Naive thymus-derived CD4-positive, alpha-beta T cell (primary cell): Measurements from ENCODE around the gene INPP5E. TPM values are rescaled to one million over a fixed set of nuclear protein-coding genes. Genes with fewer than 3 reads are reported as not detected.
"Not testable (repeated sequence)": the region's sequence is repeated elsewhere in the genome, so short reads cannot be mapped to it uniquely, and the experiment has no call there.

Experiments used
- ATAC-seq: fragments of 150-1000 bp; cut with Tn5 transposase; 2 replicates; pipeline ENCODE4 v1.10.0; 2021; ENCODE audit warnings: mild to moderate bottlenecking, moderate library complexity
- CTCF ChIA-PET: fragments of 350-600 bp; sonication (Branson Sonifier 250); formaldehyde crosslinking; loops from one replicate; lab custom pipeline; 2021; ENCODE audit warnings: antibody characterized with exemption; lab: Charles Lee
- POLR2A ChIA-PET: fragments of 350-600 bp; sonication (Branson Sonifier 250); formaldehyde crosslinking; loops from one replicate; lab custom pipeline; 2021; ENCODE audit warnings: antibody characterized with exemption, inconsistent platforms; lab: Charles Lee
- DNase-seq, 9 donors: peaks; one replicate each; pipeline versions ENCODE4 v3.0.0 to v3.0.0-alpha.2; 2020 to 2022; ENCODE audit warnings: mixed read lengths in 1 of 9
- H3K27ac ChIP-seq: one replicate; pipeline ENCODE4 v1.7.0; 2013; ENCODE audit warnings: mild to moderate bottlenecking, low read depth, low read length, moderate library complexity
- H3K27me3 ChIP-seq, 2 donors: one replicate each; pipeline ENCODE4 v1.7.0; 2013; ENCODE audit warnings: low read length in 2 of 2, mild to moderate bottlenecking in 2 of 2, moderate library complexity in 2 of 2; ENCODE audit not compliant: control insufficient read depth in 2 of 2, insufficient read depth in 2 of 2
- H3K36me3 ChIP-seq, 3 experiments: 1 replicate in 2 of 3; 2 replicates in 1 of 3; pipeline ENCODE4 v1.7.0; 2013; ENCODE audit warnings: low read length in 3 of 3, mild to moderate bottlenecking in 3 of 3, moderate library complexity in 1 of 3; ENCODE audit not compliant: insufficient read depth in 3 of 3, control insufficient read depth in 2 of 3
- H3K4me1 ChIP-seq, 2 donors: one replicate each; pipeline ENCODE4 v1.7.0; 2013; ENCODE audit warnings: low read length in 2 of 2, mild to moderate bottlenecking in 2 of 2, moderate library complexity in 1 of 2; ENCODE audit not compliant: control insufficient read depth in 2 of 2, insufficient read depth in 2 of 2
- H3K4me3 ChIP-seq: 2 replicates; pipeline ENCODE4 v1.7.0; 2013; ENCODE audit warnings: mild to moderate bottlenecking, low read length
- H3K9me3 ChIP-seq, 3 experiments: 1 replicate in 2 of 3; 2 replicates in 1 of 3; pipeline ENCODE4 v1.7.0; 2013; ENCODE audit warnings: low read length in 3 of 3; ENCODE audit not compliant: control insufficient read depth in 2 of 3
- H3K27ac Mint-ChIP-seq, 9 donors: one replicate each; pipeline ENCODE4 v1.8.0; 2020 to 2022; ENCODE audit warnings: mixed read lengths in 9 of 9, mild to moderate bottlenecking in 8 of 9, moderate library complexity in 5 of 9, inconsistent platforms in 2 of 9
- H3K27me3 Mint-ChIP-seq, 5 donors: one replicate each; pipeline ENCODE4 v1.8.0; 2021 to 2022; ENCODE audit warnings: mixed read lengths in 5 of 5, mild to moderate bottlenecking in 1 of 5
- H3K36me3 Mint-ChIP-seq, 5 donors: one replicate each; pipeline ENCODE4 v1.8.0; 2020 to 2022; ENCODE audit warnings: mixed read lengths in 5 of 5, mild to moderate bottlenecking in 3 of 5, inconsistent platforms in 1 of 5
- H3K4me1 Mint-ChIP-seq, 7 donors: one replicate each; pipeline ENCODE4 v1.8.0; 2020 to 2022; ENCODE audit warnings: mixed read lengths in 7 of 7, mild to moderate bottlenecking in 3 of 7, inconsistent platforms in 1 of 7
- H3K4me3 Mint-ChIP-seq, 10 donors: one replicate each; pipeline ENCODE4 v1.8.0; 2020 to 2022; ENCODE audit warnings: mild to moderate bottlenecking in 10 of 10, mixed read lengths in 10 of 10, moderate library complexity in 6 of 10, inconsistent platforms in 2 of 10
- H3K9me3 Mint-ChIP-seq, 11 donors: one replicate each; pipeline ENCODE4 v1.8.0; 2020 to 2022; ENCODE audit warnings: mixed read lengths in 11 of 11, mild to moderate bottlenecking in 4 of 11, inconsistent platforms in 1 of 11, moderate library complexity in 1 of 11
- intact Hi-C, 2 donors: fragments of 100-400 bp; cut with micrococcal nuclease; formaldehyde crosslinking; loops; one replicate each; pipeline ENCODE4 v1.15.1; 2023
- polyA plus RNA-seq, 2 donors: library from polyadenylated mRNA; unstranded; fragments of 300-500 nt; fragmentation: Illumina TruSeq; gene quantifications; one replicate each; pipeline ENCODE4 v1.2.3, GENCODE V29; 2021
- total RNA-seq, 6 experiments: library from RNA in 5 of 6; stranded (reverse) in 5 of 6; gene quantifications; 1 replicate in 5 of 6; 2 replicates in 1 of 6; pipeline ENCODE4 v1.2.3 and lab custom pipeline; 2021 to 2026

The INPP5E gene
- total and polyA plus RNA-seq, 7 experiments from 2014 or later: 2.3 to 23.8 (median 17.9) TPM

- POLR2A ChIA-PET: no interaction called here
- no peaks in the 10 kb centered on the region for H3K27me3 Mint-ChIP-seq
Observed at GRCh38 chr9:136431782-136432350, 7.8 kb downstream of the INPP5E start.

DNA sequence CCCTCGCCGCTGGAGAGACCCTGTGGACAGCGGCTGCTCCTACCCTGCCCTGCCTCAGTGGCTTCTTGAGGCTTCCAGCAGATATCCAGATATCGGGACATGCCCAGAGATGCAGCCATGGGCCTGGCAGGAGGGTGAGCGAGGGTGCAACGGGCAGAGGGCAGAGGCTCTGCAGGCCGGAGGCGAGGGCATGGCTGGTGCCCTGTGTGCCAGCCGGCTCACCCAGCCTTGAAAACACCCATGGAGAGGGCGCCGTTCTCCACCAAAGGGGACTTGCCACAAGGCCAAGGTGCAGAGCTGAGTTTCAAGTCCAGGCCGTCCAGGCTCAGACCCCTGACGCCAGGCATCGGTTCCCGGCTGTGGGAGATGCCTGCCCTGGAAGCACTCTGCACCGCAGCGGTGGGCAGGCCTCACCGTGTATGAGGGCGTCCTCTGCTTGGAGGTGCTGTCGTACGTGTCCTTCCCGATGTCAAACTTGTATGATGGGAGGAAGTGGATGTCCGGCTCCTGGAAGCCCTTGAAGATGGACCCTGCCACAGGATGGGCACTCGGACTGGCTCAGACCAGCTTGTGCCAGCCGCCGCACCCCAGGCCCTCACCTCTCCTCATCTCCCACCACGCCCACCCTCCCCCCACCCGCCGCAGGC, 8.9 kb downstream of the INPP5E start:
- no peaks in the 10 kb centered on the region for H3K27me3 Mint-ChIP-seq
- H3K27ac Mint-ChIP-seq: no peak overlapping the region
- peaks cover 0 to 45% (median 4%) of the 10 kb centered on the region in 3 experiments for H3K36me3 ChIP-seq
- POLR2A ChIA-PET: no interaction called here
- H3K4me1 Mint-ChIP-seq: peaks cover 0 to 4% (median under 1%) of the 10 kb centered on the region in 7 donors
- intact Hi-C loops: no loop called here
- ATAC-seq: no peak
- H3K9me3 ChIP-seq: no peaks in the 10 kb centered on the region
- CTCF ChIA-PET: no interaction called here
- H3K27me3 ChIP-seq: no peaks in the 10 kb centered on the region
- H3K9me3 Mint-ChIP-seq: no peaks in the 10 kb centered on the region
- H3K4me3 ChIP-seq: no peak overlapping the region
- H3K27ac ChIP-seq: no peak overlapping the region
- no peak overlapping the region for H3K4me3 Mint-ChIP-seq
- H3K4me1 ChIP-seq: no peaks in the 10 kb centered on the region
- H3K36me3 Mint-ChIP-seq: peaks cover 0 to 2% (median 0%) of the 10 kb centered on the region in 5 donors
- no peak for DNase-seq

More at GRCh38 chr9:136431782-136432350, 7.8 kb downstream of the INPP5E start:
- no peak for ATAC-seq
- no peaks in the 10 kb centered on the region for H3K9me3 ChIP-seq
- intact Hi-C loops: no loop called here
- H3K4me3 ChIP-seq: no peak overlapping the region
- Mint-ChIP-seq H3K27ac (no peak overlapping the region), H3K9me3 (no peaks in the 10 kb centered on the region), H3K4me1 (peaks cover 6 to 12% (median 10%) of the 10 kb centered on the region in 7 donors), H3K4me3 (no peak overlapping the region), H3K36me3 (peaks cover 0 to 2% (median 0%) of the 10 kb centered on the region in 5 donors)
- DNase-seq: no peak
- CTCF ChIA-PET: no interaction called here
- peaks cover 0 to 50% (median 4%) of the 10 kb centered on the region in 3 experiments for H3K36me3 ChIP-seq
- peaks cover 0 to 1% of the 10 kb centered on the region in 2 donors for H3K4me1 ChIP-seq
- no peak overlapping the region for H3K27ac ChIP-seq
- H3K27me3 ChIP-seq: no peaks in the 10 kb centered on the region

GRCh38 chr9:136429683-136430491, 9.8 kb downstream of the INPP5E start:
- no peak overlapping the region for H3K4me3 ChIP-seq
- Mint-ChIP-seq H3K27ac (peak overlapping the region in 1 of 9 donors; percentile 19), H3K36me3 (peaks cover 0 to 2% (median 0%) of the 10 kb centered on the region in 5 donors), H3K4me1 (no peaks in the 10 kb centered on the region), H3K9me3 (no peaks in the 10 kb centered on the region), H3K27me3 (no peaks in the 10 kb centered on the region), H3K4me3 (no peak overlapping the region)
- DNase-seq (no peak), ATAC-seq (no peak)
- intact Hi-C loops: no loop called here
- ChIA-PET POLR2A (interaction anchor here (0.5 to 0.7 kb wide), 2 partner anchors 10 to 51 kb away, joined by 3 read pairs; partner anchors contain the start of gene INPP5E), CTCF (no interaction called here)
- H3K36me3 ChIP-seq: peaks cover 0 to 41% (median 4%) of the 10 kb centered on the region in 3 experiments
- no peaks in the 10 kb centered on the region for H3K27me3 ChIP-seq
- no peaks in the 10 kb centered on the region for H3K9me3 ChIP-seq
- H3K4me1 ChIP-seq: no peaks in the 10 kb centered on the region
- H3K27ac ChIP-seq: no peak overlapping the region

GRCh38 chr9:136429075-136429628, 10.5 kb downstream of the INPP5E start:
- H3K9me3 Mint-ChIP-seq: no peaks in the 10 kb centered on the region
- no peak overlapping the region for H3K4me3 Mint-ChIP-seq
- no peak overlapping the region for H3K4me3 ChIP-seq
- peaks cover 0 to 2% (median 0%) of the 10 kb centered on the region in 5 donors for H3K36me3 Mint-ChIP-seq
- no peaks in the 10 kb centered on the region for H3K9me3 ChIP-seq
- H3K27ac ChIP-seq: no peak overlapping the region
- POLR2A ChIA-PET: interaction anchor here (0.7 kb wide), 1 partner anchor 11 kb away, joined by 3 read pairs; the partner anchor contains the start of gene INPP5E
- H3K4me1 ChIP-seq: no peaks in the 10 kb centered on the region
- no peak for ATAC-seq
- H3K4me1 Mint-ChIP-seq: peaks cover 0 to 2% (median 0%) of the 10 kb centered on the region in 7 donors
- CTCF ChIA-PET: no interaction called here
- DNase-seq: no peak
- no peaks in the 10 kb centered on the region for H3K27me3 Mint-ChIP-seq
- peaks cover 0 to 48% (median 4%) of the 10 kb centered on the region in 3 experiments for H3K36me3 ChIP-seq
- no peaks in the 10 kb centered on the region for H3K27me3 ChIP-seq
- no peak overlapping the region for H3K27ac Mint-ChIP-seq
- intact Hi-C loops: no loop called here

DNA sequence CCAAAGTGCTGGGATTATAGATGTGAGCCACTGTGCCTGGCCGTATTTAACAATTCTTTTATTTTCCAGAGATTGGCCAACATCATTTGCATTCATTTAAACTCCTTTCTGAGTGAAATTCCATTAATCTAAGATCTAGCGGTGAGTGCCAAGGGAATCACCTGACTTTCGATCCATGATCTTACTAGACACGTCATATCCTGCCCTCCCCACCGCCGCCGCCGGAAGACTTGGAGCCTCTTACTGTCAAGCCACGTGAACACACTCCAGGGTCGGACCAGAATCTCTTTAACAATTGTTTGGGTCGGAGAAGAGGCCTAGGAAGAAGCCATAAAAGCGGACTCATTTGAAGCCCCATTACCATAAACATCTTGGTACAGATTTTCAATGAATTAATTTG, 12.9 kb downstream of the INPP5E start:
- Mint-ChIP-seq H3K4me3 (no peak overlapping the region), H3K27me3 (no peaks in the 10 kb centered on the region), H3K36me3 (peaks cover 0 to 4% (median 2%) of the 10 kb centered on the region in 5 donors), H3K4me1 (peaks cover 0 to 2% (median 0%) of the 10 kb centered on the region in 7 donors), H3K9me3 (no peaks in the 10 kb centered on the region), H3K27ac (peak overlapping the region in 2 of 9 donors; percentile 43 to 65)
- DNase-seq: no peak
- no peak overlapping the region for H3K27ac ChIP-seq
- H3K36me3 ChIP-seq: peaks cover 0 to 53% (median 12%) of the 10 kb centered on the region in 3 experiments
- H3K27me3 ChIP-seq: no peaks in the 10 kb centered on the region
- H3K4me3 ChIP-seq: no peak overlapping the region
- ChIA-PET CTCF (no interaction called here), POLR2A (no interaction called here)
- no peak for ATAC-seq
- intact Hi-C loops: no loop called here
- no peaks in the 10 kb centered on the region for H3K4me1 ChIP-seq
- H3K9me3 ChIP-seq: no peaks in the 10 kb centered on the region

DNA sequence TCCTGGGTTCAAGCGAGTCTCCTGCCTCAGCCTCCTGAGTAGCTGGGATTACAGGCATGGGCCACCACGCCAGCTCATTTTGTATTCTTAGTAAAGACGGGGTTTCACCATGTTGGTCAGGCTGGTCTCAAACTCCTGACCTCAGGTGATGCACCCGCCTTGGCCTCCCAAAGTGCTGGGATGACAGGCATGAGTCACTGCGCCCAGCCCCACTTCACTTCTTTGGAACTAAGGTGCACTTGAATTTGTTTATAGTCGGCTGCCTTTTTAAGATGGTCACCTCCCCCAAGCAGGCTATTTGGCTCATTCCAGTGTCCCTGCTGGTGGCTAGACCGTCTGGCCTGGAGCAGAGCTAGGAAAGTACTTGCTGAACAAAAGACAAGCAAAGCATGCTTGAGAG, 14.3 kb downstream of the INPP5E start:
- intact Hi-C loops, H3K4me1 Mint-ChIP-seq: not testable (repeated sequence)

More for the DNA sequence above, 14.3 kb downstream of the INPP5E start:
- POLR2A ChIA-PET, H3K36me3 Mint-ChIP-seq, H3K9me3 Mint-ChIP-seq, H3K4me3 ChIP-seq, H3K4me3 Mint-ChIP-seq, H3K27me3 Mint-ChIP-seq, H3K27me3 ChIP-seq, H3K27ac ChIP-seq, CTCF ChIA-PET, ATAC-seq, H3K9me3 ChIP-seq, DNase-seq, H3K4me1 ChIP-seq: not testable (repeated sequence)
- H3K36me3 ChIP-seq: peaks cover 0 to 61% (median 12%) of the 10 kb centered on the region in 3 experiments
- peak overlapping the region in 3 of 9 donors; percentile 28 to 71 (median 42) for H3K27ac Mint-ChIP-seq
